T47D (cell line): ENCODE results near the gene PDE4D.

Experiments used
- DNase-seq, 2 experiments: peaks; one replicate each; pipeline versions ENCODE4 v3.0.0 to v3.0.0-alpha.2; 2011 to 2012; ENCODE audit warnings: low read depth in 1 of 2, low spot score in 1 of 2
- JUND ChIP-seq: IDR thresholded peaks from 2 replicates; pipeline ENCODE4 v1.6.1; 2012; ENCODE audit warnings: low read depth
- in situ Hi-C: cut with HindIII; loops from 2 replicates; pipeline ENCODE4 v1.10.0; 2016; ENCODE audit warnings: low sequenced_read_pairs, low pct_unique_long_range_greater_than_20kb

Gene PDE4D

GRCh38 chr5:59169768-59170150 lies 723.8 kb downstream of the PDE4D start:
- TF ChIP-seq JUND, result no peak

GRCh38 chr5:59169081-59169767 lies 724.3 kb downstream of the PDE4D start:
- no peak for TF ChIP-seq JUND
- in situ Hi-C loops, result no loop called here
- no peak for DNase-seq

More at GRCh38 chr5:59169768-59170150, 723.8 kb downstream of the PDE4D start:
- no peak for DNase-seq
- in situ Hi-C loops, result no loop called here

GRCh38 chr5:59168067-59168466 lies 725.5 kb downstream of the PDE4D start:
- TF ChIP-seq JUND, result no peak
- no peak for DNase-seq
- in situ Hi-C loops, result no loop called here

- no peak for DNase-seq
- in situ Hi-C loops, result no loop called here
- TF ChIP-seq JUND, result no peak
These were observed 729.3 kb downstream of the PDE4D start for GRCh38 chr5:59164041-59164830.

- TF ChIP-seq JUND, result no peak
- in situ Hi-C loops, result no loop called here
- no peak for DNase-seq
These were observed 732.1 kb downstream of the PDE4D start for GRCh38 chr5:59161221-59162105.

GRCh38 chr5:59158637-59159391 lies 734.7 kb downstream of the PDE4D start:
- TF ChIP-seq JUND, result no peak
- in situ Hi-C loops, result no loop called here
- no peak for DNase-seq

- no peak for DNase-seq
- TF ChIP-seq JUND, result no peak
- in situ Hi-C loops, result no loop called here
These were observed 735.4 kb downstream of the PDE4D start for GRCh38 chr5:59158165-59158564.

- no peak for DNase-seq
- in situ Hi-C loops, result no loop called here
- TF ChIP-seq JUND, result no peak
These were observed 736.5 kb downstream of the PDE4D start for GRCh38 chr5:59157068-59157467.

- no peak for TF ChIP-seq JUND
- in situ Hi-C loops, result no loop called here
These were observed 740.8 kb downstream of the PDE4D start for GRCh38 chr5:59152701-59153245.

GRCh38 chr5:59151162-59151889 lies 742.2 kb downstream of the PDE4D start:
- TF ChIP-seq JUND, result no peak
- in situ Hi-C loops, result no loop called here
- no peak for DNase-seq

More at GRCh38 chr5:59152701-59153245, 740.8 kb downstream of the PDE4D start:
- DNase-seq, result no peak

GRCh38 chr5:59149827-59150226 lies 743.7 kb downstream of the PDE4D start:
- DNase-seq, result no peak
- no peak for TF ChIP-seq JUND
- in situ Hi-C loops, result no loop called here

- no peak for DNase-seq
- in situ Hi-C loops, result no loop called here
- TF ChIP-seq JUND, result no peak
These were observed 744.3 kb downstream of the PDE4D start for GRCh38 chr5:59149271-59149670.
